HEK293 (cell line): Measurements from ENCODE around the gene ERP29.

Experiments
- CTCF ChIA-PET: fragments of 350-600 bp; formaldehyde crosslinking; extraction: SDS; loops from one replicate; lab custom pipeline; 2021; ENCODE audit warnings: antibody characterized with exemption; lab: Yijun Ruan, JAX
- POLR2A ChIA-PET: fragments of 300-600 bp; formaldehyde crosslinking; extraction: SDS; loops from one replicate; lab custom pipeline; 2020; ENCODE audit warnings: antibody characterized with exemption, inconsistent platforms; lab: Yijun Ruan, JAX
- H3K27ac ChIP-seq: fragments of 200-500 bp; sonication (Bioruptor generic); 2 replicates; pipeline ENCODE4 v1.5.1; 2014; ENCODE audit warnings: low read depth, low read length, control low read depth, inconsistent platforms; ENCODE audit errors: extremely low read depth
- H3K36me3 ChIP-seq, 2 experiments: fragments of 200-500 bp in 1 of 2; sonication (Bioruptor generic) in 1 of 2; 1 replicate in 1 of 2; 2 replicates in 1 of 2; pipeline ENCODE4 v1.5.1; 2014 to 2017; ENCODE audit warnings: inconsistent platforms in 2 of 2, low read length in 2 of 2; ENCODE audit not compliant: control insufficient read depth in 2 of 2, insufficient read depth in 1 of 2
- H3K4me1 ChIP-seq: fragments of 200-500 bp; sonication (Bioruptor generic); 2 replicates; pipeline ENCODE4 v1.5.1; 2014; ENCODE audit warnings: mild to moderate bottlenecking, low read length, inconsistent platforms; ENCODE audit not compliant: control insufficient read depth, insufficient read depth
- H3K4me3 ChIP-seq: 2 replicates; pipeline ENCODE4 v1.5.1; 2011; ENCODE audit warnings: low read depth, mild to moderate bottlenecking, control low read depth, low read length, moderate library complexity
- H3K9me3 ChIP-seq: fragments of 200-500 bp; sonication (Bioruptor generic); 2 replicates; pipeline ENCODE4 v1.5.1; 2014; ENCODE audit warnings: low read depth, low read length, inconsistent platforms; ENCODE audit not compliant: control insufficient read depth, insufficient read depth
- IKZF3 ChIP-seq: fragments of 450-650 bp; IDR thresholded peaks from 2 replicates; pipeline ENCODE4 v1.5.0; 2018; ENCODE audit warnings: missing biosample characterization, mild to moderate bottlenecking, missing genetic modification characterization, moderate library complexity
- MZF1 ChIP-seq: fragments of 450-650 bp; formaldehyde crosslinking; IDR thresholded peaks from 2 replicates; pipeline ENCODE4 v1.5.1; 2017; ENCODE audit warnings: missing biosample characterization, missing genetic modification characterization, borderline replicate concordance
- SP3 ChIP-seq: fragments of 450-650 bp; formaldehyde crosslinking; IDR thresholded peaks from 2 replicates; pipeline ENCODE4 v1.5.1; 2016; ENCODE audit warnings: missing biosample characterization, missing genetic modification characterization
- ZBTB48 ChIP-seq: fragments of 450-650 bp; formaldehyde crosslinking; IDR thresholded peaks from 2 replicates; pipeline ENCODE4 v1.5.1; 2016; ENCODE audit warnings: missing biosample characterization, missing genetic modification characterization
- ZEB2 ChIP-seq: fragments of 450-650 bp; formaldehyde crosslinking; IDR thresholded peaks from 2 replicates; pipeline ENCODE4 v1.5.1; 2016; ENCODE audit warnings: missing biosample characterization, missing genetic modification characterization
- ZNF121 ChIP-seq: fragments of 450-650 bp; formaldehyde crosslinking; IDR thresholded peaks from 2 replicates; pipeline ENCODE4 v1.5.1; 2016; ENCODE audit warnings: missing biosample characterization, missing genetic modification characterization
- ZNF157 ChIP-seq: fragments of 450-650 bp; formaldehyde crosslinking; IDR thresholded peaks from 2 replicates; pipeline ENCODE4 v1.5.1; 2016; ENCODE audit warnings: missing biosample characterization, missing genetic modification characterization
- ZNF2 ChIP-seq: fragments of 450-650 bp; formaldehyde crosslinking; IDR thresholded peaks from 2 replicates; pipeline ENCODE4 v1.5.1; 2016; ENCODE audit warnings: missing biosample characterization, missing genetic modification characterization
- ZNF223 ChIP-seq: fragments of 450-650 bp; formaldehyde crosslinking; IDR thresholded peaks from 2 replicates; pipeline ENCODE4 v1.5.1; 2016; ENCODE audit warnings: missing biosample characterization, missing genetic modification characterization
- ZNF24 ChIP-seq: fragments of 450-650 bp; formaldehyde crosslinking; IDR thresholded peaks from 2 replicates; pipeline ENCODE4 v1.5.1; 2016; ENCODE audit warnings: missing biosample characterization, missing genetic modification characterization
- ZNF311 ChIP-seq: fragments of 450-650 bp; formaldehyde crosslinking; IDR thresholded peaks from 2 replicates; pipeline ENCODE4 v1.5.1; 2017; ENCODE audit warnings: missing biosample characterization, missing genetic modification characterization, borderline replicate concordance
- ZNF324 ChIP-seq: fragments of 450-650 bp; formaldehyde crosslinking; IDR thresholded peaks from 2 replicates; pipeline ENCODE4 v1.5.1; 2016; ENCODE audit warnings: missing biosample characterization, missing genetic modification characterization
- ZNF366 ChIP-seq: fragments of 450-650 bp; formaldehyde crosslinking; conservative IDR thresholded peaks from 2 replicates; pipeline ENCODE4 v1.5.1; 2016; ENCODE audit warnings: missing biosample characterization, missing genetic modification characterization
- ZNF518A ChIP-seq: fragments of 450-650 bp; formaldehyde crosslinking; conservative IDR thresholded peaks from 2 replicates; pipeline ENCODE4 v1.5.1; 2016; ENCODE audit warnings: low read depth, missing biosample characterization, missing genetic modification characterization
- ZNF529 ChIP-seq: fragments of 450-650 bp; formaldehyde crosslinking; IDR thresholded peaks from 2 replicates; pipeline ENCODE4 v1.5.1; 2017; ENCODE audit warnings: missing genetic modification characterization, missing biosample characterization; ENCODE audit not compliant: insufficient replicate concordance
- ZNF626 ChIP-seq: fragments of 450-650 bp; sonication (Bioruptor Pico); formaldehyde crosslinking; IDR thresholded peaks from 2 replicates; pipeline ENCODE4 v1.5.1; 2018; ENCODE audit warnings: missing biosample characterization, missing genetic modification characterization, inconsistent platforms
- ZNF664 ChIP-seq: fragments of 450-650 bp; formaldehyde crosslinking; IDR thresholded peaks from 2 replicates; pipeline ENCODE4 v1.5.1; 2016; ENCODE audit warnings: missing biosample characterization, missing genetic modification characterization
- ZNF843 ChIP-seq: fragments of 450-650 bp; formaldehyde crosslinking; IDR thresholded peaks from 2 replicates; pipeline ENCODE4 v1.5.1; 2016; ENCODE audit warnings: missing biosample characterization, missing genetic modification characterization
- ZSCAN5A ChIP-seq: fragments of 450-650 bp; formaldehyde crosslinking; IDR thresholded peaks from 2 replicates; pipeline ENCODE4 v1.5.1; 2016; ENCODE audit warnings: missing biosample characterization, missing genetic modification characterization
- TF ChIP-seq, protein P1 (sequence below): fragments of 450-650 bp; formaldehyde crosslinking; IDR thresholded peaks from 2 replicates; pipeline ENCODE4 v1.5.1; 2016; ENCODE audit warnings: missing biosample characterization, missing genetic modification characterization
- TF ChIP-seq, protein P2 (sequence below): fragments of 450-650 bp; formaldehyde crosslinking; IDR thresholded peaks from 2 replicates; pipeline ENCODE4 v1.5.1; 2016; ENCODE audit warnings: missing biosample characterization, missing genetic modification characterization
- TF ChIP-seq, protein P3 (sequence below): fragments of 450-650 bp; formaldehyde crosslinking; IDR thresholded peaks from 2 replicates; pipeline ENCODE4 v1.5.1; 2016; ENCODE audit warnings: missing biosample characterization, missing genetic modification characterization
- TF ChIP-seq, protein P4 (sequence below): fragments of 450-650 bp; formaldehyde crosslinking; IDR thresholded peaks from 2 replicates; pipeline ENCODE4 v1.5.1; 2016; ENCODE audit warnings: missing biosample characterization, missing genetic modification characterization

The ERP29 gene

DNA sequence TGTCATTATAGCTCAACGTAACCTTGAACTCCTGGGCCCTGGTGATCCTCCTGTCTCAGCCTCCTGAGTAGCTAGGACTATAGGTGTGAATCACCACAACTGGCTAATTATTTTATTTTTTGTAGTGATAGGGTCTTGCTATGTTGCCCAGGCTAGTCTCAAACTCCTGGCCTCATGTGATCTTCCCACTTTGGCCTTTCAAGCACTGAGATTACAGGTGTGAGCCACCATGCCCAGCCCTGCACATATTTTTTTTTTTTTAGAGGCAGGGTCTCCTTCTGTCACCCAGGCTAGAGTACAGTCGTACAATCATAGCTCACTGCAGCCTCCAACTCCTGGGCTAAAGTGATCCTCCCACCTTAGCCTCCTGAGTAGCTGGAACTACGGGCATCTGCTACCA is 9.2 kb upstream of the ERP29 start:
- Histone ChIP-seq H3K9me3 (no peaks in the 10 kb centered on the region), H3K4me3 (no peak overlapping the region), H3K36me3 (no peaks in the 10 kb centered on the region; a peak in 1 of 3 replicates), H3K4me1 (peaks cover 14% of the 10 kb centered on the region), H3K27ac (no peak overlapping the region)
- ChIA-PET POLR2A (interaction anchor here (1.2 kb wide), 1 partner anchor 9 kb away, joined by 10 read pairs; the partner anchor contains the start of genes ERP29 and TMEM116), CTCF (no interaction called here)
- TF ChIP-seq ZNF324 (tag by site-specific recombination) (no peak), ZNF664 (no peak), SP3 (no peak), ZNF24 (tag by site-specific recombination) (no peak), ZNF121 (tag by site-specific recombination) (peak; percentile 79), ZNF2 (no peak), ZNF529 (no peak)
- TF ChIP-seq, protein P1, sequence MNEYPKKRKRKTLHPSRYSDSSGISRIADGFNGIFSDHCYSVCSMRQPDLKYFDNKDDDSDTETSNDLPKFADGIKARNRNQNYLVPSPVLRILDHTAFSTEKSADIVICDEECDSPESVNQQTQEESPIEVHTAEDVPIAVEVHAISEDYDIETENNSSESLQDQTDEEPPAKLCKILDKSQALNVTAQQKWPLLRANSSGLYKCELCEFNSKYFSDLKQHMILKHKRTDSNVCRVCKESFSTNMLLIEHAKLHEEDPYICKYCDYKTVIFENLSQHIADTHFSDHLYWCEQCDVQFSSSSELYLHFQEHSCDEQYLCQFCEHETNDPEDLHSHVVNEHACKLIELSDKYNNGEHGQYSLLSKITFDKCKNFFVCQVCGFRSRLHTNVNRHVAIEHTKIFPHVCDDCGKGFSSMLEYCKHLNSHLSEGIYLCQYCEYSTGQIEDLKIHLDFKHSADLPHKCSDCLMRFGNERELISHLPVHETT (tag by site-specific recombination): no peak
- TF ChIP-seq, protein P2, sequence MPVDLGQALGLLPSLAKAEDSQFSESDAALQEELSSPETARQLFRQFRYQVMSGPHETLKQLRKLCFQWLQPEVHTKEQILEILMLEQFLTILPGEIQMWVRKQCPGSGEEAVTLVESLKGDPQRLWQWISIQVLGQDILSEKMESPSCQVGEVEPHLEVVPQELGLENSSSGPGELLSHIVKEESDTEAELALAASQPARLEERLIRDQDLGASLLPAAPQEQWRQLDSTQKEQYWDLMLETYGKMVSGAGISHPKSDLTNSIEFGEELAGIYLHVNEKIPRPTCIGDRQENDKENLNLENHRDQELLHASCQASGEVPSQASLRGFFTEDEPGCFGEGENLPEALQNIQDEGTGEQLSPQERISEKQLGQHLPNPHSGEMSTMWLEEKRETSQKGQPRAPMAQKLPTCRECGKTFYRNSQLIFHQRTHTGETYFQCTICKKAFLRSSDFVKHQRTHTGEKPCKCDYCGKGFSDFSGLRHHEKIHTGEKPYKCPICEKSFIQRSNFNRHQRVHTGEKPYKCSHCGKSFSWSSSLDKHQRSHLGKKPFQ (tag by site-specific recombination): no peak

DNA sequence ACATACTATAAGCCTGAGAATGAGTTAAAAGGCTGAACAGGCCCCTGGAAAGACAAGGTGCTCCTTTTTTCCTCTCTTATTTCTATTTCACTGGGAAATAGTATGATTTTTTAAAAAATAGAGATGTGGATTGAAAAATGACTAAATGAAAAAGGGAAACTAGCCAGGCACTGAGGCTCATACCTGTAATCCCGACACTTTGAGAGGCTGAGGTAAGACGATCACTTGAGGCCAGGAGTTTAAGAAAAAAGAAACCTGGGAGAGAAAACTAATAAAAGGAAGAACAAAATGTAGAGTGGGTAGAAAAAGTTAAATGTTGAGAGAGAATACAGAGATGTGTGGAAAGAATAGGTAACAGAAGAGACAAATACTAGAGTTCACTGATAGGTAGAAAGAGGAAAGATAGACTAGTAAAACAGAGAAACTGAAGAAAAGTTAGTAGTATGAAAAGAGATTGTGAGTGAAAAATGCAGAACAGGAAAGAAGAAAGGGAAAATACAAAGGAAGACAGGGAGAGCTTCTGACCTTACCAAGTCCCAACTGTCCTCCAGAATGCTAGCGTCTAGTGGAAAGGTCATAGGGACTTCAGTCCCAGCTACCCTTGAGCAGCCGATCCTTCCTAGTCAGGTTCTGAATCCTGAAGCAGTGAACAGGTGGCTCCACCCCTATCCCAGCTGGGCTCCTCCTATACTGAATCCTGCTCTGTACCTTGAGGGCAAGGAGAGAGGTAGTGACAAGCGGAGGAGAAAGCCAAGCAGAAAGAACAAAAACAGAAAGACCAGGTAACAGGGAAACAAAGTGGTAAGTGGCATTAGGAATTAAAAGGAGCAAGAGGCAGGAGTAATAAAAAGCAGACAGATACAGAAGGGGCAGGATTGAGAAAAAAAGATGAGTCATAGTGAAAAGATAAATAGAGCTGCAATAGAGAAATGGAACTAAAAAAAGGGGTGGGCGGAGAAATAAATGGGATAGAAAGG is 7.5 kb upstream of the ERP29 start:
- CTCF ChIA-PET: no interaction called here
- no peaks in the 10 kb centered on the region for H3K9me3 ChIP-seq
- TF ChIP-seq IKZF3: no peak
- peak; percentile 77 for TF ChIP-seq ZNF366 (tag by site-specific recombination)
- TF ChIP-seq ZNF518A (tag by site-specific recombination): no peak
- no peak for TF ChIP-seq ZNF223 (tag by site-specific recombination)
- TF ChIP-seq, protein P3, sequence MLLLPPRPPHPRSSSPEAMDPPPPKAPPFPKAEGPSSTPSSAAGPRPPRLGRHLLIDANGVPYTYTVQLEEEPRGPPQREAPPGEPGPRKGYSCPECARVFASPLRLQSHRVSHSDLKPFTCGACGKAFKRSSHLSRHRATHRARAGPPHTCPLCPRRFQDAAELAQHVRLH (tag by site-specific recombination): no peak
- TF ChIP-seq ZNF626 (tag by site-specific recombination): no peak
- no peak for TF ChIP-seq ZNF843 (tag by site-specific recombination)
- TF ChIP-seq ZNF311: no peak
- TF ChIP-seq, protein P4, sequence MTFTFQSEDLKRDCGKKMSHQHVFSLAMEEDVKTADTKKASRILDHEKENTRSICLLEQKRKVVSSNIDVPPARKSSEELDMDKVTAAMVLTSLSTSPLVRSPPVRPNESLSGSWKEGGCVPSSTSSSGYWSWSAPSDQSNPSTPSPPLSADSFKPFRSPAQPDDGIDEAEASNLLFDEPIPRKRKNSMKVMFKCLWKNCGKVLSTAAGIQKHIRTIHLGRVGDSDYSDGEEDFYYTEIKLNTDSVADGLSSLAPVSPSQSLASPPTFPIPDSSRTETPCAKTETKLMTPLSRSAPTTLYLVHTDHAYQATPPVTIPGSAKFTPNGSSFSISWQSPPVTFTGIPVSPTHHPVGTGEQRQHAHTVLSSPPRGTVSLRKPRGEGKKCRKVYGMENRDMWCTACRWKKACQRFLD (tag by site-specific recombination): no peak
- no peak for TF ChIP-seq ZSCAN5A (tag by site-specific recombination)
- TF ChIP-seq MZF1 (tag by site-specific recombination): no peak
- 0 out of 2 replicates have a peak, but pooled peaks have one; percentile 41 for TF ChIP-seq ZEB2 (tag by site-specific recombination)
- no peak for TF ChIP-seq ZBTB48 (tag by site-specific recombination)
- TF ChIP-seq ZNF157 (tag by site-specific recombination): no peak

More for the DNA sequence above, 7.5 kb upstream of the ERP29 start:
- Histone ChIP-seq H3K4me3 (no peak overlapping the region), H3K27ac (no peak overlapping the region), H3K36me3 (no peaks in the 10 kb centered on the region; a peak in 1 of 3 replicates), H3K4me1 (peaks cover 14% of the 10 kb centered on the region)
- POLR2A ChIA-PET: interaction anchor here (1.2 kb wide), 1 partner anchor 8 kb away, joined by 10 read pairs; the partner anchor contains the start of genes ERP29 and TMEM116
